HG02885 (cell line): ENCODE results near the gene EIF6.

Experiments used
- ATAC-seq: cut with Tn5 transposase; IDR thresholded peaks from one replicate; pipeline ENCODE4 v1.9.1; 2021; ENCODE audit warnings: mild to moderate bottlenecking; ENCODE audit not compliant: unreplicated experiment, poor library complexity

The EIF6 gene

GRCh38 chr20:35235881-35236280, 48.7 kb downstream of the EIF6 start:
- ATAC-seq = no peak

GRCh38 chr20:35232575-35232974, 52.0 kb downstream of the EIF6 start:
- no peak for ATAC-seq
